Activated naive CD4-positive, alpha-beta T cell treated with anti-CD3 and anti-CD28 coated beads, Interleukin-2, amount 50 U/mL, for 24 hours (primary cell): ENCODE results near the gene GABARAP.

Experiments
- H3K27ac Mint-ChIP-seq: one replicate; pipeline ENCODE4 v1.8.0; 2021; ENCODE audit warnings: mild to moderate bottlenecking, mixed read lengths
- H3K27me3 Mint-ChIP-seq: one replicate; pipeline ENCODE4 v1.8.0; 2021; ENCODE audit warnings: mixed read lengths
- H3K36me3 Mint-ChIP-seq: one replicate; pipeline ENCODE4 v1.8.0; 2021; ENCODE audit warnings: mixed read lengths
- H3K4me1 Mint-ChIP-seq: one replicate; pipeline ENCODE4 v1.8.0; 2021; ENCODE audit warnings: mixed read lengths
- H3K4me3 Mint-ChIP-seq: one replicate; pipeline ENCODE4 v1.8.0; 2021; ENCODE audit warnings: mild to moderate bottlenecking, mixed read lengths
- H3K9me3 Mint-ChIP-seq: one replicate; pipeline ENCODE4 v1.8.0; 2021; ENCODE audit warnings: mixed read lengths

The GABARAP gene

DNA sequence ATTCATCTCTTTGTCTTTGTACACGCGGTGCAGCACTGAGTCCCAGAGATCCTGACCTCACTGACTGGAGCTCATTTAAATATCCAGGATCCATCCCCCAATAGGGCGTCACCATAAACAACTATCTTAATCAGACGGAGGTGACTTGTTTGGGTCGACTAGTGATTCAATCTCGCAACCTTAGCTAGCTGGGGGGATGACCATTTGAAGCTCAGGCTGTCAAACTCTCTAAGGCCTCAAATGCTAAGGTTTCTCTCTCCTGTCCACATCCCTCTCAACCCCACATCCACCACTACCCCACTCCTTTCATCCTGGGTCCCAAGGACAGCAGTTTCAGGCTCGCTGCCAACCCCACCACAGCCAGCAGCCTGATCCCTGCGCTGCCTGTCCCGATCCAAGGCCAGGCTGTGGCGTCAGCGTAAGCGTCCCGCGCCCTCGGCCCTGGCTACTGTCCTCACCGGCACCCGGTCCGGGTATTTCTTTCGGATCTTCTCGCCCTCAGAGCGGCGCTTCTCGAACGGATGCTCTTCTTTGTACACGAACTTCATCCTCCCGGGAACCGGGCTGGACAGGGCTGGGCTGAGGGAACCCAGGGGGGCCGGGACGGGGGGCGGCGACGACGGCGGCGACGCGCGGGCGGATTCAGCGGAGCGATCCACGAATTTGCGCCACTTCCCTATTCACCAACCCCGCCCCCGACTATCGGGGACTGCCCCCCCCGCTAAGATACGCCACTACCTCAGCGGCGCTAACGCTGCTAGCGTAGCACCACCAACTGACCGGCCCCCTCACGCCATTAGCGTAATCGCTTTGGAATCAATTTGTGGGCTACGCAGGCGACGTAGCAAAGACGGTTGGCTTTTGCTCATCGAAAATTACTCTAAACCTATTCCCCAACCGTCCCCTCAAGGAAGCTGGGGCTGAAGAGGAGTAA lies at the start of gene GABARAP:
Gene GABARAP (minus strand): TSS at position 667 of the 934 bp plus-strand sequence. CDS start 119 bp downstream, at position 548.
- Mint-ChIP-seq H3K27me3 (no peaks in the 10 kb centered on the region), H3K9me3 (no peaks in the 10 kb centered on the region), H3K27ac (peak within 1 kb of the TSS; percentile 98), H3K4me3 (peak within 1 kb of the TSS; percentile 90), H3K4me1 (peaks cover 43% of the 10 kb centered on the region), H3K36me3 (peaks cover 10% of the 10 kb centered on the region)

DNA sequence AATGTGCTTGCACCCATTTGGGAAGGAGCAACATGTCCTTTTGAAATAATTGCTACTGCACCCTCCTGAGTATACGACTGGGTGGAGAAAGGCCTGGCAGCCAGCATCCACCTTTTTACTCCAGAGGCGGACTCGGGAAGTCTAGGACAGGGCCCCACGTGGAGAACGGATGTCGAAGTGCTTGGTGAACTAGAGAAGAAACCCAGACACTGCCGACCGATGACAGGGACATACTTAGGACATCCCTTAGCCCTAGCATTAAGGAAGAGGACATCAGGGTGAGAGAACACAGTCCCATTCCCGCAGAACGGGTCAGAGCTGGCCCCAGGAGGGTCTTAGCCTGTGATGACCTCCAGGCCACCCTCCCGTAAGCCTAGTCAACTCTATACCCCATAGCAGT lies 48.4 kb upstream of the GABARAP start:
- peaks cover 11% of the 10 kb centered on the region for H3K4me1 Mint-ChIP-seq
- H3K27ac Mint-ChIP-seq = no peak overlapping the region
- H3K4me3 Mint-ChIP-seq = no peak overlapping the region
- peaks cover 8% of the 10 kb centered on the region for H3K27me3 Mint-ChIP-seq
- H3K36me3 Mint-ChIP-seq = no peaks in the 10 kb centered on the region
- H3K9me3 Mint-ChIP-seq = no peaks in the 10 kb centered on the region

DNA sequence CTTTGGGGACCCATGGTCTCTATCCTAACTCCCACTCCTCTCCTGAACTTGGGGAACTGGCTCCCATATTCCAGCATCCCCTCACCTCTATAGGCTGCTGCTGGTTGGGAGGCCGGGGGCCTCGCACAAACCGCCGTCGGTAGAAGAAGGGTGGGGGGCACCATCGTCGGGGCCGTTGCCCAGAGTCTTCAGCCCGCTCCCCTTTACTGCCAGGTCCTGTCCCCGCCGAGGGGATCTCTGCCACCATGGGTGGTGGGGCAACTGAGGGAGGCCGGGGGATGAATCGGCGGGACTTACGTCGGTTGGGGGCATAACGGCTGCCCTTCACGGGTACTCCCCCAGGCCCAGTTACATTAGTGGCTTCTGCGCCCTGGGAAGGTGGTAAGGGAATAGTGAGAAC lies 47.9 kb upstream of the GABARAP start:
- peaks cover 4% of the 10 kb centered on the region for H3K27me3 Mint-ChIP-seq
- no peak overlapping the region for H3K27ac Mint-ChIP-seq
- H3K4me1 Mint-ChIP-seq = peaks cover 7% of the 10 kb centered on the region
- no peak overlapping the region for H3K4me3 Mint-ChIP-seq
- H3K36me3 Mint-ChIP-seq = no peaks in the 10 kb centered on the region
- no peaks in the 10 kb centered on the region for H3K9me3 Mint-ChIP-seq

DNA sequence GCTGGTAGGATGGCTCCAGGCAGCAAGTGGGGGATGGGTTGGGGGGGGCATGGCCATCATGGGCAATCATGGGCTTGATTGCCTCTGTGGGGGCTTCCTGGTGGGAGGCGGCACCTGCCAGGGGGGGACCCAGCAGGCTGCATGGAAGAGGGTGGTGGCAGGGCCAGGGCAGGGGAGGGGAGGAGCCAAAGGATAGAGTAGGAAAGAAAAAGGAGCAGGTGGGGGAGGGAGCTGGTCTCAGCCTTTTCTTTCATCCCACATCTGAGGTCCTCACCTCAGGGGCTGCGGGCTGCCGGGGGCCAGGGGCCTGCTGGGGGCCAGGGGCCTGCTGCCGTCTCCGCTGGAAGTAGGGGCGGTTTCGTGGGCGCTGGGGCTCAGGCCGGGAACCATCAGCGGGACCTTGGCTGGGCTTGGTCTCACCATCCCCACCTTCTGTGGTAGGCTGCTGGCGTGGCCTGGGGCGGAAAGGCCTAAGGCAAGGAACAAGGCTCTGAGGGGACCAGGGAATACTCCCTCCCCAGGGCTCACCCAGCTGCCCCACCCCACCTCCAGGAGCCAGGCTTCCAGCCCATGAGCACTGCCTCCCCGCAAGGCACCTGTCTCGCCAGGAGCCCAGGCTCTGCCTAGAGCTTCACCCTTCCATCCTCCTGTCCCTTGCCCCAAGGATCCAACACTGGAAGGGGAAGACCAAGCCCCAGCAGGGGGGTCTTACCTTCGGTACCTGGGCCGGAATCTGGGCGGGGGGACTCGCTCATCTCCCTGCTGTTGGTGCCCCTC lies 47.2 kb upstream of the GABARAP start:
- Mint-ChIP-seq H3K27me3 (peaks cover 2% of the 10 kb centered on the region), H3K4me3 (no peak overlapping the region)

DNA sequence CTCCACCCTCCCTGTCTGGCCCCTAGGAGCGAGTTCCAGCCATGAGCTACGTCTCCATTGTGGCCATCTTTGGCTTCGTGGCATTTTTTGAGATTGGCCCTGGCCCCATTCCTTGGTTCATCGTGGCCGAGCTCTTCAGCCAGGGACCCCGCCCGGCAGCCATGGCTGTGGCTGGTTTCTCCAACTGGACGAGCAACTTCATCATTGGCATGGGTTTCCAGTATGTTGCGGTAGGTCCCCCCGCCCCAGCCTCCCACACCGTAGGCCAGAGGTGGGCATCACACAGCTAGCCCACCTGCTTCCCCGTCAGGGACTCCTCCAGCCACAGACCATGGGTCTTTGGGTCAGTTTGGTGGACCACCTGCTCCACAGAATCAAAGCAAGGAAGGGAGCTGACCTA lies 43.4 kb upstream of the GABARAP start:
- H3K36me3 Mint-ChIP-seq = no peaks in the 10 kb centered on the region
- peaks cover 11% of the 10 kb centered on the region for H3K4me1 Mint-ChIP-seq
- no peak overlapping the region for H3K27ac Mint-ChIP-seq
- H3K9me3 Mint-ChIP-seq = no peaks in the 10 kb centered on the region
- no peak overlapping the region for H3K4me3 Mint-ChIP-seq
- peaks cover 9% of the 10 kb centered on the region for H3K27me3 Mint-ChIP-seq

More for the DNA sequence above, 47.2 kb upstream of the GABARAP start:
- Mint-ChIP-seq H3K9me3 (no peaks in the 10 kb centered on the region), H3K36me3 (no peaks in the 10 kb centered on the region), H3K4me1 (peaks cover 5% of the 10 kb centered on the region), H3K27ac (no peak overlapping the region)

DNA sequence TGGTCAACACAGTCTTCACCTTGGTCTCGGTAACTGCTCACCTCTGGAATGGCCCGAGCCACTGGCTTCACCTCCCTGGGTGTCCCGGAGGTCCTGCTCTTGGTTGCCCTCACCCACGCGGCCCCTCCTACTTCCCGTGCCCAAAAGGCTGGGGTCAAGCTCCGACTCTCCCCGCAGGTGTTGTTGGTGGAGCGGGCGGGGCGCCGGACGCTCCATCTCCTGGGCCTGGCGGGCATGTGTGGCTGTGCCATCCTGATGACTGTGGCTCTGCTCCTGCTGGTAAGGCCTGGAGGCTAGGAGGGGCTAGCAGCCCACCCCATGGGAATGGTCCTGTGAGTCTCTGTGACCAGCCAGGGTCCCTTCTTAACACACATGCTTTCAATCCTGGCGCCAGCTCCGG lies 42.7 kb upstream of the GABARAP start:
- H3K27ac Mint-ChIP-seq = no peak overlapping the region
- H3K4me3 Mint-ChIP-seq = no peak overlapping the region
- no peaks in the 10 kb centered on the region for H3K36me3 Mint-ChIP-seq
- peaks cover 11% of the 10 kb centered on the region for H3K4me1 Mint-ChIP-seq
- no peaks in the 10 kb centered on the region for H3K9me3 Mint-ChIP-seq
- H3K27me3 Mint-ChIP-seq = peaks cover 9% of the 10 kb centered on the region

DNA sequence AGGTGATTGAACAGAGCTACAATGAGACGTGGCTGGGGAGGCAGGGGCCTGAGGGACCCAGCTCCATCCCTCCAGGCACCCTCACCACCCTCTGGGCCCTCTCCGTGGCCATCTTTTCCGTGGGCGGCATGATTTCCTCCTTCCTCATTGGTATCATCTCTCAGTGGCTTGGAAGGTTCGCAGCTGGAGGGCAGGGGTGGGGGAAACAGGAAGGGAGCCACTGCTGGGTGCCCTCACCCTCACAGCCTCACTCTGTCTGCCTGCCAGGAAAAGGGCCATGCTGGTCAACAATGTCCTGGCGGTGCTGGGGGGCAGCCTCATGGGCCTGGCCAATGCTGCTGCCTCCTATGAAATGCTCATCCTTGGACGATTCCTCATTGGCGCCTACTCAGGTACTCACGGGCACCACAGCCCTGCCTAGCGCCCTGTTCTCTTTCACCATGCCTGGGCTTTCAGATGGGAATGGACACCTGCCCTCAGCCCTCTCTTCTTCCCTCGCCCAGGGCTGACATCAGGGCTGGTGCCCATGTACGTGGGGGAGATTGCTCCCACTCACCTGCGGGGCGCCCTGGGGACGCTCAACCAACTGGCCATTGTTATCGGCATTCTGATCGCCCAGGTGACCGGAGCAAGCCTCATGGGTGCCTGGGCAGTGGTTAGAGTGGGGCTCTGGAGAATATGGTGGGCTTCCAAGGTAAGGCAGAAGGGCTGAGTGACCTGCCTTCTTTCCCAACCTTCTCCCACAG lies 41.4 kb upstream of the GABARAP start:
- Mint-ChIP-seq H3K4me3 (no peak overlapping the region), H3K9me3 (no peaks in the 10 kb centered on the region), H3K36me3 (no peaks in the 10 kb centered on the region), H3K27me3 (peaks cover 9% of the 10 kb centered on the region), H3K27ac (no peak overlapping the region), H3K4me1 (peaks cover 11% of the 10 kb centered on the region)

DNA sequence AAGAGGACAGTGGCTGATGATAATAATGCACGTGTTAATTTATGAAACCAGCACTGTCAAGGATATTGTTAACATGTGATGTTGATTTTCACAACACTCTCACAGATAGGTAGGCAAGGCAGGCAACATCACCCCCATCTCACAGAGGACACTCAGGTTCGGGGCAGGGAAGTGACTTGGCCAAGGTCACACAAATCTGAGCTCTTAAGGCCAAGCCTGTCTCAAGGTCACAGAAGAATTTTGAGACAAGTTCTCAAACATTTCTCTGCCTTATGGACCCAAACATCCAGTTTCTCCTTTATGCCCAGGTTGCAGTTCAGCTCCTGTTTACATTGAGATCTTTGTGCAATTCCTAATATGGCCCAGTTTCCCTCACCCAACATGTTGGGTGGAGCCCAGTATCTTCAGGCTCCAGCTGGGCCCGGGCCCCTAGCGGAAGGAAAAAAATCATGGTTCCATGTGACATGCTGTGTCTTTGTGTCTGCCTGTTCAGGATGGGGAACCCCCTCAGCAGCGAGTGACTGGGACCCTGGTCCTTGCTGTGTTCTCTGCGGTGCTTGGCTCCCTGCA lies 40.6 kb upstream of the GABARAP start:
- H3K27ac Mint-ChIP-seq = no peak overlapping the region
- no peaks in the 10 kb centered on the region for H3K9me3 Mint-ChIP-seq
- H3K4me3 Mint-ChIP-seq = peak overlapping the region; percentile 5
- H3K4me1 Mint-ChIP-seq = peaks cover 11% of the 10 kb centered on the region
- H3K36me3 Mint-ChIP-seq = no peaks in the 10 kb centered on the region
- peaks cover 9% of the 10 kb centered on the region for H3K27me3 Mint-ChIP-seq

DNA sequence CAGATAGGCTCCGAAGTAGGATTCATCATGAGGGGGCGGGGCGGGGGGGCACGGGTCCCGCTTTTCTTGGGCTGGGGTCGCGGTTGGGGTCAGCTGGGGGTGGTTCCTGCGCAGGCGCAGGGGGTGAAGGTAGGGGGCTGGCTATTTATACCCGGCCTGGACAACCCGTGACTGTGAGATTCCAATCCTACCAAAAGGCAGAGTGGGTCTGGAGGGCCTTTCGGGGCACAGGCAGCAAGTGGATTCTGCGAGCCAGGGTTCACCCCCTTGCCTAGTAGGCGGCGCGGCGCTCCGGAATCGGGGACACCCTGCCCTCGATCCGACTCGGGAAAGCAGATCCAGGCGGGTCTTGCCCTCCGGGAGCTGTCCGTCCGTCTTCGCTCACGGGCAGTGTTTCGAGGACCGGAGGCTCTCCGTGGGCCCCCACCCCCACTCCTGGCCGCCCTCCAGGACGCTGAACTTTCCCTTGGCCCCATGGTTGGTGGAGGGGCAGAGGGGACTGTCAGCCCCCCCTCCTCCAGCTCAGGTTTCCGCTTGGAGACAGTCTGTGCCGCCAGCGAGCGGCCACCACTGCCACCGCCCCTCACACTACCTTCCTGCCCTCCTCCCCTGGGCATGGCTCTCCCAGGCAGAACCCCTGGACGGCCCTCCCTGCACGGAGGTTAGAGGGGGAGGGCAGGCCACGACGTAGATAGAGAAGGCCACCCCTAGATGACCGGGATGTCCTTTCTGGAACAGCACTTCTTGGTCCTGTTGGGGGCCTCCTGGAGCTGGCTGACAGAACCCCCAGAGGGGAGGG lies 39.9 kb upstream of the GABARAP start:
- Mint-ChIP-seq H3K36me3 (no peaks in the 10 kb centered on the region), H3K27ac (no peak overlapping the region), H3K4me1 (peaks cover 11% of the 10 kb centered on the region), H3K9me3 (no peaks in the 10 kb centered on the region), H3K27me3 (peaks cover 9% of the 10 kb centered on the region), H3K4me3 (peak overlapping the region; percentile 84)

DNA sequence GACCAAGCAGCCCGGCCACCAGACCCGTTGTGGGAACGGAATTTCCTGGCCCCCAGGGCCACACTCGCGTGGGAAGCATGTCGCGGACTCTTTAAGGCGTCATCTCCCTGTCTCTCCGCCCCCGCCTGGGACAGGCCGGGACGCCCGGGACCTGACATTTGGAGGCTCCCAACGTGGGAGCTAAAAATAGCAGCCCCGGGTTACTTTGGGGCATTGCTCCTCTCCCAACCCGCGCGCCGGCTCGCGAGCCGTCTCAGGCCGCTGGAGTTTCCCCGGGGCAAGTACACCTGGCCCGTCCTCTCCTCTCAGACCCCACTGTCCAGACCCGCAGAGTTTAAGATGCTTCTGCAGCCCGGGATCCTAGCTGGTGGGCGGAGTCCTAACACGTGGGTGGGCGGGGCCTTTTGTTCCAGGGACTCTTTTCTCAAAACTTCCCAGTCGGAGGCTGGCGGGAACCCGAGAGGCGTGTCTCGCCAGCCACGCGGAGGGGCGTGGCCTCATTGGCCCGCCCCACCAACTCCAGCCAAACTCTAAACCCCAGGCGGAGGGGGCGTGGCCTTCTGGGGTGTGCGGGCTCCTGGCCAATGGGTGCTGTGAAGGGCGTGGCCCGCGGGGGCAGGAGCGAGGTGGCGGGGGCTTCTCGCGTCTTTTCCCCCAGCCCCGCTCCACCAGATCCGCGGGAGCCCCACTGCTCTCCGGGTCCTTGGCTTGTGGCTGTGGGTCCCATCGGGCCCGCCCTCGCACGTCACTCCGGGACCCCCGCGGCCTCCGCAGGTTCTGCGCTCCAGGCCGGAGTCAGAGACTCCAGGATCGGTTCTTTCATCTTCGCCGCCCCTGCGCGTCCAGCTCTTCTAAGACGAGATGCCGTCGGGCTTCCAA lies 39.1 kb upstream of the GABARAP start, which contains the start of gene SLC2A4:
Gene SLC2A4 (plus strand): TSS at position 645 of the 879 bp plus-strand sequence. CDS start 217 bp downstream, at position 862.
- H3K27ac Mint-ChIP-seq = no peak within 1 kb of the TSS
- H3K4me1 Mint-ChIP-seq = peaks cover 11% of the 10 kb centered on the region
- H3K27me3 Mint-ChIP-seq = peaks cover 9% of the 10 kb centered on the region
- peak within 1 kb of the TSS; percentile 84 for H3K4me3 Mint-ChIP-seq
- H3K36me3 Mint-ChIP-seq = no peaks in the 10 kb centered on the region
- H3K9me3 Mint-ChIP-seq = no peaks in the 10 kb centered on the region

DNA sequence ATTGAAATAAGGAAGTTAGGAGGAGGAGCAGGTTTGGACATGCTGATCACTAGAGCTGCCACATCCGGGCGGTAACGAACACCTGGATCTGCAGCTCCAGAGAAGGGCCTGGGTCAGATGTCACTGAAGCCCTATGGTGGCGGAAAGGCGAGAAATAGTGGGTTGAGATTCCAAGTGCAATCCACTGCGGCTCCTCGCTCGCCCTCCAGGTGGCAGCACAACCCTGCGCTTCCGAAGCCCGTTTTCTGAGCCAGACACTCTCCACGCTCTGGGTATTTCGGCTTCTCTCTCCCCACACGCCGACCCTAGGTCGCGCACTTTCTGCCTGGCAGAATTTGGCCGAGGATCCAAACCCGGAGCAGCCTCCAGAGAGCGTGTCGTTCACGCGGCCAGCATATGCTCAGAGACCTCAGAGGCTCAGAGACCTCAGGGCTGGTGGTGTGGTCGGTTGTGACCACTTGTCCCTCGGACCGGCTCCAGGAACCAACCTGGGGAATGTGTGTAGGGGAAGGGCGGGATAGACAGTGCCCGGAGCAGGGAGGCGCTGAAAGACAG lies 38.3 kb upstream of the GABARAP start:
- Mint-ChIP-seq H3K36me3 (no peaks in the 10 kb centered on the region), H3K27ac (no peak overlapping the region), H3K4me1 (peaks cover 11% of the 10 kb centered on the region), H3K9me3 (no peaks in the 10 kb centered on the region), H3K27me3 (peaks cover 9% of the 10 kb centered on the region), H3K4me3 (peak overlapping the region; percentile 84)

DNA sequence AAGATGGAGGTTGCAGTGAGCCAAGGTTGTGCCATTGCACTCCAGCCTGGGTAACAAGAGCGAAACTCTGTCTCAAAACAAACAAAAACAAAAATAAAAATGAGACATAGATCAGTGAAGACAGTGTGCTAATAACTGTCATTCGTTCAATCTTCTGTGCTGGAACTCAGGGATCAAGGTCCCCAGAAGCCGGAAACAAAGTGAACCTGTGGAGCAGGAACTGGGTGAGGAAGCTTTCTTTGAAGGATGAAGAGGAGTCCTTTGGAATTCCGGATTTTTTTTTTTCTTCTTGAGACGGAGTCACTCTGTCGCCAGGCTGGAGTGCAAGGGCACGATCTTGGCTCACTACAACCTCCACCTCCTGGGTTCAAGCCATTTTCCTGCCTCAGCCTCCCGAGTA lies 37.2 kb upstream of the GABARAP start:
- Mint-ChIP-seq H3K27ac (no peak overlapping the region), H3K4me1 (peaks cover 11% of the 10 kb centered on the region), H3K9me3 (no peaks in the 10 kb centered on the region), H3K4me3 (no peak overlapping the region), H3K36me3 (no peaks in the 10 kb centered on the region), H3K27me3 (peaks cover 9% of the 10 kb centered on the region)

DNA sequence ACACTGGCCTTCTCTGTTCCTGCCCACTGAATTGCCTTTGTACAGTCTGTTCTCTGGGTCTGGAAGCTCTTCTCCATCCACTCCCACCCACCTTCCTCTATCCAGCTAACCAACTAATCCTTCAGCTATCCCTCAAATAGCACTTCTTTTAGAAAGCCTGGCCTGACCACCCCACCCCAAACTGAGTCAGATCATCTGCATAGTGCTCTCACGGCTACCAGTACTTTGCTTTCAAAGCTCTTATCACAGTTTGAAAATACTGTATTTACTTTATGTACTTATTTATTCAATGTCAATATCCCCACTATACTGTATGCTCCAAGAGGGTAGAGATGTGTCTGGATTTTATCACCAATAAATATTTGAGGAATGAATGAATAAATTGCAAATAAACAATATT lies 24.5 kb upstream of the GABARAP start:
- Mint-ChIP-seq H3K27ac (no peak overlapping the region), H3K36me3 (no peaks in the 10 kb centered on the region), H3K27me3 (peaks cover 2% of the 10 kb centered on the region), H3K9me3 (no peaks in the 10 kb centered on the region), H3K4me1 (peaks cover 22% of the 10 kb centered on the region), H3K4me3 (no peak overlapping the region)

DNA sequence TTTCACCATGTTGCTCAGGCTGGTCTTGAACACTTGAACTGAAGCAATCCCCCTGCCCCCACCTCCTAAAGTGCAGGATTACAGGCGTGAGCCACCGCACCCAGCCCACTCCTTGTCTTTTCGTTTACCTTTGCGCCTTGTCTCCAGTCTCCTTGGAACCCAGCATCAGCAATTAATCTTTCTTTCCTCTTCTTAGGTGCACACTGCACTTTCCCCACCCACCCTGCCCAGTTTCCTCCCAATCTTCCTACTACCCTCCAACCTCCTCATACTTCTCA lies 21.5 kb upstream of the GABARAP start:
- H3K27me3 Mint-ChIP-seq = peaks cover 2% of the 10 kb centered on the region
- H3K27ac Mint-ChIP-seq = peak overlapping the region; percentile 47
- H3K4me1 Mint-ChIP-seq = peaks cover 24% of the 10 kb centered on the region
- H3K4me3 Mint-ChIP-seq = peak overlapping the region; percentile 82
- H3K9me3 Mint-ChIP-seq = no peaks in the 10 kb centered on the region
- peaks cover 4% of the 10 kb centered on the region for H3K36me3 Mint-ChIP-seq
